ENCODE measurements around the gene CYP1A2.

DNA sequence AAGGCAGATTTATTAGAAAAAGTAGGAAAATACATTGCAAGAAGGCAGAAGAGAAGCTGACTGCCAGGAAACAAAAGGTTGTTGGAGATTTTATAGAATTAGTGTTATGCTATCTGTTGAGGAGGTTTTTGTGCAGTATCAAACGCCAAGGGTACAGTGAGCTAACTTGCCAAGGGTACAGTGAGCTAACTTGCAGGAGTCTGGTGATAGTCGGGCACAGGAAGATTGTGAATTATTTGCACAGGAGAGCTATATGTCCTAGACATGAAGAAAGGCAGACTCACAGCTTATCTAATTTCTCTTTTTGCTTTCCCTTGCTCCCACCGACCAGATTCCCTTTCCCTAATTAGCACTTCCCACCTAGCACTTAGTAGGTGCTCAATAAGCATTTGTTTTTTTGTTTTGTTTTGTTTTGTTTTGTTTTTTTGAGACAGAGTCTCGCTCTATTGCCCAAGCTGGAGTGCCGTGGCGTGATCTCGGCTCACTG lies 30.6 kb downstream of the CYP1A2 start:
- TF ChIP-seq POLR2A (IDR thresholded peaks at IDR 0.05), result no peak
- TF ChIP-seq, protein P1, sequence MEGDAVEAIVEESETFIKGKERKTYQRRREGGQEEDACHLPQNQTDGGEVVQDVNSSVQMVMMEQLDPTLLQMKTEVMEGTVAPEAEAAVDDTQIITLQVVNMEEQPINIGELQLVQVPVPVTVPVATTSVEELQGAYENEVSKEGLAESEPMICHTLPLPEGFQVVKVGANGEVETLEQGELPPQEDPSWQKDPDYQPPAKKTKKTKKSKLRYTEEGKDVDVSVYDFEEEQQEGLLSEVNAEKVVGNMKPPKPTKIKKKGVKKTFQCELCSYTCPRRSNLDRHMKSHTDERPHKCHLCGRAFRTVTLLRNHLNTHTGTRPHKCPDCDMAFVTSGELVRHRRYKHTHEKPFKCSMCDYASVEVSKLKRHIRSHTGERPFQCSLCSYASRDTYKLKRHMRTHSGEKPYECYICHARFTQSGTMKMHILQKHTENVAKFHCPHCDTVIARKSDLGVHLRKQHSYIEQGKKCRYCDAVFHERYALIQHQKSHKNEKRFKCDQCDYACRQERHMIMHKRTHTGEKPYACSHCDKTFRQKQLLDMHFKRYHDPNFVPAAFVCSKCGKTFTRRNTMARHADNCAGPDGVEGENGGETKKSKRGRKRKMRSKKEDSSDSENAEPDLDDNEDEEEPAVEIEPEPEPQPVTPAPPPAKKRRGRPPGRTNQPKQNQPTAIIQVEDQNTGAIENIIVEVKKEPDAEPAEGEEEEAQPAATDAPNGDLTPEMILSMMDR (IDR thresholded peaks at IDR 0.05), result no peak
